Osteocyte (in vitro differentiated cells): ENCODE results near the gene CELF4. TPM values are rescaled to one million over a fixed set of nuclear protein-coding genes. Genes with fewer than 3 reads are reported as not detected.

Experiments
- DNase-seq: peaks from one replicate; pipeline ENCODE4 v3.0.0; 2021; ENCODE audit warnings: mixed read lengths; ENCODE audit not compliant: unreplicated experiment; ENCODE audit errors: extremely low spot score
- H3K27ac Mint-ChIP-seq: one replicate; pipeline ENCODE4 v1.8.0; 2021; ENCODE audit warnings: mild to moderate bottlenecking, mixed read lengths; ENCODE audit not compliant: unreplicated experiment
- H3K27me3 Mint-ChIP-seq: one replicate; pipeline ENCODE4 v1.8.0; 2021; ENCODE audit warnings: mixed read lengths; ENCODE audit not compliant: unreplicated experiment
- H3K36me3 Mint-ChIP-seq: one replicate; pipeline ENCODE4 v1.8.0; 2021; ENCODE audit warnings: mixed read lengths; ENCODE audit not compliant: unreplicated experiment
- H3K4me1 Mint-ChIP-seq: one replicate; pipeline ENCODE4 v1.8.0; 2021; ENCODE audit warnings: mixed read lengths; ENCODE audit not compliant: unreplicated experiment
- H3K4me3 Mint-ChIP-seq: one replicate; pipeline ENCODE4 v1.8.0; 2021; ENCODE audit warnings: mild to moderate bottlenecking, moderate library complexity, mixed read lengths; ENCODE audit not compliant: unreplicated experiment
- H3K9me3 Mint-ChIP-seq: one replicate; pipeline ENCODE4 v1.8.0; 2021; ENCODE audit warnings: mixed read lengths; ENCODE audit not compliant: unreplicated experiment
- CTCF ChIP-seq: fragments of 200-600 bp; sonication (generic); IDR thresholded peaks from 2 replicates; pipeline ENCODE4 v1.5.0; 2021; ENCODE audit warnings: antibody characterized with exemption, mild to moderate bottlenecking, moderate library complexity
- total RNA-seq: library from RNA; stranded (reverse); gene quantifications from 2 replicates; pipeline ENCODE4 v1.2.1, GENCODE V29; 2021

CELF4 gene
- total RNA-seq, 1 donor from 2014 or later: not detected

- no peak for DNase-seq
- no peak overlapping the region for H3K4me3 Mint-ChIP-seq
- H3K27ac Mint-ChIP-seq: no peak overlapping the region
Observed at GRCh38 chr18:37297106-37297505, 268.5 kb downstream of the CELF4 start.

GRCh38 chr18:37294951-37295350 is 270.6 kb downstream of the CELF4 start:
- no peak overlapping the region for H3K4me3 Mint-ChIP-seq
- TF ChIP-seq CTCF: peak; percentile 43
- H3K4me1 Mint-ChIP-seq: peaks cover 16% of the 10 kb centered on the region
- no peaks in the 10 kb centered on the region for H3K9me3 Mint-ChIP-seq
- H3K27ac Mint-ChIP-seq: no peak overlapping the region
- H3K27me3 Mint-ChIP-seq: peaks cover 8% of the 10 kb centered on the region
- no peaks in the 10 kb centered on the region for H3K36me3 Mint-ChIP-seq
- no peak for DNase-seq

More at GRCh38 chr18:37297106-37297505, 268.5 kb downstream of the CELF4 start:
- H3K4me1 Mint-ChIP-seq: peaks cover 21% of the 10 kb centered on the region
- no peaks in the 10 kb centered on the region for H3K36me3 Mint-ChIP-seq
- no peak for TF ChIP-seq CTCF
- H3K27me3 Mint-ChIP-seq: peaks cover 8% of the 10 kb centered on the region
- H3K9me3 Mint-ChIP-seq: no peaks in the 10 kb centered on the region

- no peak for DNase-seq
- Mint-ChIP-seq H3K27me3 (peaks cover 10% of the 10 kb centered on the region), H3K27ac (no peak overlapping the region), H3K9me3 (no peaks in the 10 kb centered on the region), H3K36me3 (no peaks in the 10 kb centered on the region), H3K4me3 (no peak overlapping the region), H3K4me1 (peaks cover 3% of the 10 kb centered on the region)
- TF ChIP-seq CTCF: no peak
Observed at GRCh38 chr18:37293359-37293758, 272.2 kb downstream of the CELF4 start.

- H3K27me3 Mint-ChIP-seq: peaks cover 8% of the 10 kb centered on the region
- DNase-seq: no peak
- H3K9me3 Mint-ChIP-seq: no peaks in the 10 kb centered on the region
- H3K36me3 Mint-ChIP-seq: no peaks in the 10 kb centered on the region
- H3K27ac Mint-ChIP-seq: no peak overlapping the region
- no peak for TF ChIP-seq CTCF
- no peak overlapping the region for H3K4me3 Mint-ChIP-seq
- no peaks in the 10 kb centered on the region for H3K4me1 Mint-ChIP-seq
Observed at GRCh38 chr18:37289423-37289822, 276.2 kb downstream of the CELF4 start.

- Mint-ChIP-seq H3K27ac (no peak overlapping the region), H3K27me3 (peaks cover 2% of the 10 kb centered on the region), H3K4me1 (no peaks in the 10 kb centered on the region), H3K4me3 (no peak overlapping the region), H3K36me3 (no peaks in the 10 kb centered on the region), H3K9me3 (no peaks in the 10 kb centered on the region)
- no peak for TF ChIP-seq CTCF
- DNase-seq: no peak
Observed at GRCh38 chr18:37287601-37288000, 278.0 kb downstream of the CELF4 start.
